ENCODE results near the gene SCGB3A2.
A peak's percentile ranks its signal among the peaks of the same experiment; 100 is the strongest.
"Not testable (repeated sequence)": the region's sequence is repeated elsewhere in the genome, so short reads cannot be mapped to it uniquely, and the experiment has no call there.

Gene SCGB3A2

GRCh38 chr5:147869112-147869511, 9.4 kb upstream of the SCGB3A2 start:
- no peak for DNase-seq

GRCh38 chr5:147869892-147870291, 8.6 kb upstream of the SCGB3A2 start:
- DNase-seq, result not testable (repeated sequence)

- DNase-seq, result not testable (repeated sequence)
Observed at GRCh38 chr5:147871980-147872549, 6.4 kb upstream of the SCGB3A2 start.

- DNase-seq, result not testable (repeated sequence)
Observed at GRCh38 chr5:147872744-147873435, 5.6 kb upstream of the SCGB3A2 start.

GRCh38 chr5:147874118-147874875, 4.2 kb upstream of the SCGB3A2 start:
- not testable (repeated sequence) for DNase-seq

- DNase-seq, result no peak
Observed at GRCh38 chr5:147874910-147875367, 3.6 kb upstream of the SCGB3A2 start.

GRCh38 chr5:147876141-147876540, 2.4 kb upstream of the SCGB3A2 start:
- no peak for DNase-seq

- DNase-seq, result no peak
Observed at GRCh38 chr5:147876626-147877025, 1.9 kb upstream of the SCGB3A2 start.

- DNase-seq, result no peak
Observed at GRCh38 chr5:147879784-147880183, 1.3 kb downstream of the SCGB3A2 start.

GRCh38 chr5:147880487-147880886, 2.0 kb downstream of the SCGB3A2 start:
- no peak for DNase-seq

GRCh38 chr5:147882586-147883313, 4.2 kb downstream of the SCGB3A2 start:
- DNase-seq, result no peak

GRCh38 chr5:147887026-147887627, 8.6 kb downstream of the SCGB3A2 start:
- DNase-seq, result peak; percentile 40

GRCh38 chr5:147887930-147888329, 9.4 kb downstream of the SCGB3A2 start:
- DNase-seq, result no peak

GRCh38 chr5:147892696-147893296, 14.3 kb downstream of the SCGB3A2 start:
- DNase-seq, result no peak

- DNase-seq, result no peak
Observed at GRCh38 chr5:147893820-147894219, 15.3 kb downstream of the SCGB3A2 start.

GRCh38 chr5:147895864-147896263, 17.4 kb downstream of the SCGB3A2 start:
- DNase-seq, result no peak

GRCh38 chr5:147898875-147899401, 20.4 kb downstream of the SCGB3A2 start:
- DNase-seq, result no peak

- DNase-seq, result no peak
Observed at GRCh38 chr5:147901599-147902039, 23.1 kb downstream of the SCGB3A2 start.

- no peak for DNase-seq
Observed at GRCh38 chr5:147902609-147903115, 24.2 kb downstream of the SCGB3A2 start.

- DNase-seq, result no peak
Observed at GRCh38 chr5:147904110-147904509, 25.6 kb downstream of the SCGB3A2 start.

- no peak for DNase-seq
Observed at GRCh38 chr5:147906326-147907095, 28.0 kb downstream of the SCGB3A2 start, which contains the start of gene C5orf46. TSS of gene C5orf46 (minus strand) at chr5:147906538. CDS start at chr5:147906501, 37 bp downstream.
